Activated CD4-positive, alpha-beta memory T cell treated with anti-CD3 and anti-CD28 coated beads, Interleukin-2, amount 10 ng/mL, durations not matched to agents 7 days and 5 days (primary cell): ENCODE data around the gene STK32C. TPM values are rescaled to one million over a fixed set of nuclear protein-coding genes. Genes with fewer than 3 reads are reported as not detected.
"Not testable (repeated sequence)": the region's sequence is repeated elsewhere in the genome, so short reads cannot be mapped to it uniquely, and the experiment has no call there.

ENCODE experiments used
- CTCF ChIA-PET: fragments of 350-600 bp; sonication (Branson Sonifier 250); formaldehyde crosslinking; loops from one replicate; lab custom pipeline; 2021; ENCODE audit warnings: antibody characterized with exemption, inconsistent platforms; lab: Charles Lee
- POLR2A ChIA-PET: fragments of 350-600 bp; sonication (Branson Sonifier 250); formaldehyde crosslinking; loops from one replicate; lab custom pipeline; 2021; ENCODE audit warnings: antibody characterized with exemption; lab: Charles Lee
- DNase-seq: peaks from one replicate; pipeline ENCODE4 v3.0.0-alpha.2; 2020
- H3K27ac Mint-ChIP-seq: one replicate; pipeline ENCODE4 v1.8.0; 2021; ENCODE audit warnings: mild to moderate bottlenecking, mixed read lengths
- H3K27me3 Mint-ChIP-seq: one replicate; pipeline ENCODE4 v1.8.0; 2021; ENCODE audit warnings: mixed read lengths
- H3K36me3 Mint-ChIP-seq: one replicate; pipeline ENCODE4 v1.8.0; 2021; ENCODE audit warnings: low read depth, mixed read lengths
- H3K4me1 Mint-ChIP-seq: one replicate; pipeline ENCODE4 v1.8.0; 2021; ENCODE audit warnings: mixed read lengths
- H3K4me3 Mint-ChIP-seq: one replicate; pipeline ENCODE4 v1.8.0; 2021; ENCODE audit warnings: mild to moderate bottlenecking, mixed read lengths
- H3K9me3 Mint-ChIP-seq: one replicate; pipeline ENCODE4 v1.8.0; 2021; ENCODE audit warnings: mixed read lengths
- total RNA-seq, 2 experiments: library from RNA; stranded (reverse); gene quantifications; one replicate each; pipeline ENCODE4 v1.2.3, GENCODE V29; 2021

STK32C gene
- total RNA-seq, 2 experiments from 2014 or later, result 17.4 to 18.2 TPM

- H3K36me3 Mint-ChIP-seq, result no peaks in the 10 kb centered on the region
- H3K9me3 Mint-ChIP-seq, result no peaks in the 10 kb centered on the region
- no peak overlapping the region for H3K4me3 Mint-ChIP-seq
- DNase-seq, result no peak
- H3K4me1 Mint-ChIP-seq, result peaks cover 2% of the 10 kb centered on the region
- POLR2A ChIA-PET, result no interaction called here
- peaks cover 14% of the 10 kb centered on the region for H3K27me3 Mint-ChIP-seq
- H3K27ac Mint-ChIP-seq, result no peak overlapping the region
- CTCF ChIA-PET, result no interaction called here
Measured at GRCh38 chr10:132301371-132302330, 6.1 kb downstream of the STK32C start.

GRCh38 chr10:132300582-132300981 is 7.2 kb downstream of the STK32C start:
- no peaks in the 10 kb centered on the region for H3K9me3 Mint-ChIP-seq

GRCh38 chr10:132299371-132300336 is 8.1 kb downstream of the STK32C start:
- ChIA-PET CTCF (no interaction called here), POLR2A (no interaction called here)
- Mint-ChIP-seq H3K9me3 (no peaks in the 10 kb centered on the region), H3K36me3 (no peaks in the 10 kb centered on the region), H3K4me3 (no peak overlapping the region), H3K27me3 (peaks cover 5% of the 10 kb centered on the region), H3K4me1 (no peaks in the 10 kb centered on the region), H3K27ac (no peak overlapping the region)
- no peak for DNase-seq

More at GRCh38 chr10:132300582-132300981, 7.2 kb downstream of the STK32C start:
- CTCF ChIA-PET, result no interaction called here
- H3K36me3 Mint-ChIP-seq, result no peaks in the 10 kb centered on the region
- no peak overlapping the region for H3K27ac Mint-ChIP-seq
- H3K4me3 Mint-ChIP-seq, result no peak overlapping the region
- POLR2A ChIA-PET, result interaction anchor here (0.5 kb wide), 1 partner anchor 15 kb away, joined by 3 read pairs; no protein-coding TSS in a partner anchor
- peaks cover 5% of the 10 kb centered on the region for H3K27me3 Mint-ChIP-seq
- DNase-seq, result no peak
- H3K4me1 Mint-ChIP-seq, result no peaks in the 10 kb centered on the region

GRCh38 chr10:132298038-132298881 is 9.5 kb downstream of the STK32C start:
- ChIA-PET CTCF (interaction anchor here (0.8 kb wide), 1 partner anchor 50 kb away, joined by 3 read pairs; no protein-coding TSS in a partner anchor), POLR2A (no interaction called here)
- Mint-ChIP-seq H3K4me1 (no peaks in the 10 kb centered on the region), H3K27ac (no peak overlapping the region), H3K9me3 (no peaks in the 10 kb centered on the region), H3K27me3 (peaks cover 1% of the 10 kb centered on the region), H3K4me3 (no peak overlapping the region), H3K36me3 (no peaks in the 10 kb centered on the region)
- DNase-seq, result no peak

GRCh38 chr10:132297526-132297925 is 10.2 kb downstream of the STK32C start:
- Mint-ChIP-seq H3K4me3 (no peak overlapping the region), H3K9me3 (no peaks in the 10 kb centered on the region), H3K27me3 (no peaks in the 10 kb centered on the region), H3K4me1 (no peaks in the 10 kb centered on the region), H3K36me3 (no peaks in the 10 kb centered on the region), H3K27ac (no peak overlapping the region)
- DNase-seq, result no peak
- ChIA-PET POLR2A (no interaction called here), CTCF (interaction anchor here (0.8 kb wide), 1 partner anchor 50 kb away, joined by 3 read pairs; no protein-coding TSS in a partner anchor)

GRCh38 chr10:132296666-132297443 is 10.9 kb downstream of the STK32C start:
- no peak for DNase-seq
- Mint-ChIP-seq H3K4me3 (no peak overlapping the region), H3K36me3 (no peaks in the 10 kb centered on the region), H3K27me3 (no peaks in the 10 kb centered on the region), H3K9me3 (no peaks in the 10 kb centered on the region), H3K27ac (no peak overlapping the region), H3K4me1 (no peaks in the 10 kb centered on the region)
- CTCF ChIA-PET, result no interaction called here
- POLR2A ChIA-PET, result no interaction called here

GRCh38 chr10:132295481-132295880 is 12.3 kb downstream of the STK32C start:
- CTCF ChIA-PET, POLR2A ChIA-PET, H3K27ac Mint-ChIP-seq, H3K4me3 Mint-ChIP-seq, H3K27me3 Mint-ChIP-seq, H3K36me3 Mint-ChIP-seq, H3K9me3 Mint-ChIP-seq, H3K4me1 Mint-ChIP-seq, DNase-seq: not testable (repeated sequence)

GRCh38 chr10:132294561-132295318 is 13.0 kb downstream of the STK32C start:
- CTCF ChIA-PET, result no interaction called here
- no peaks in the 10 kb centered on the region for H3K27me3 Mint-ChIP-seq
- no peaks in the 10 kb centered on the region for H3K9me3 Mint-ChIP-seq
- no peaks in the 10 kb centered on the region for H3K36me3 Mint-ChIP-seq
- no peak overlapping the region for H3K4me3 Mint-ChIP-seq
- POLR2A ChIA-PET, result no interaction called here
- DNase-seq, result no peak
- H3K4me1 Mint-ChIP-seq, result no peaks in the 10 kb centered on the region
- H3K27ac Mint-ChIP-seq, result no peak overlapping the region

- DNase-seq, result no peak
- Mint-ChIP-seq H3K9me3 (no peaks in the 10 kb centered on the region), H3K4me3 (no peak overlapping the region), H3K27ac (no peak overlapping the region), H3K36me3 (no peaks in the 10 kb centered on the region), H3K4me1 (no peaks in the 10 kb centered on the region), H3K27me3 (peaks cover 5% of the 10 kb centered on the region)
- ChIA-PET CTCF (no interaction called here), POLR2A (no interaction called here)
Measured at GRCh38 chr10:132293813-132294520, 13.8 kb downstream of the STK32C start.

GRCh38 chr10:132293201-132293812 is 14.4 kb downstream of the STK32C start:
- peaks cover 5% of the 10 kb centered on the region for H3K27me3 Mint-ChIP-seq
- H3K9me3 Mint-ChIP-seq, result no peaks in the 10 kb centered on the region
- H3K27ac Mint-ChIP-seq, result no peak overlapping the region
- no peak overlapping the region for H3K4me3 Mint-ChIP-seq
- CTCF ChIA-PET, result no interaction called here
- POLR2A ChIA-PET, result no interaction called here
- H3K36me3 Mint-ChIP-seq, result no peaks in the 10 kb centered on the region
- DNase-seq, result no peak
- H3K4me1 Mint-ChIP-seq, result no peaks in the 10 kb centered on the region
